NB4 (cell line): Measurements from ENCODE around the gene AIG1.

Experiments used
- DNase-seq: peaks from one replicate; pipeline ENCODE4 v3.0.0; 2010; ENCODE audit warnings: low read depth
- H3K4me3 ChIP-seq: one replicate; pipeline ENCODE4 v1.5.1; 2011; ENCODE audit warnings: mild to moderate bottlenecking, low read depth, low read length, moderate library complexity
- MYC ChIP-seq: IDR thresholded peaks from 2 replicates; pipeline ENCODE4 v1.6.1; 2011; ENCODE audit warnings: low read depth, low read length
- POLR2A ChIP-seq: IDR thresholded peaks from 2 replicates; pipeline ENCODE4 v1.6.1; 2011; ENCODE audit warnings: mild to moderate bottlenecking; ENCODE audit not compliant: insufficient read length; ENCODE audit errors: extremely low read depth
- TF ChIP-seq, protein P1 (sequence below): IDR thresholded peaks from one replicate; pipeline ENCODE4 v1.5.1; 2012; ENCODE audit warnings: low read depth, low read length
- TF ChIP-seq, protein P2 (sequence below): IDR thresholded peaks from 2 replicates; pipeline ENCODE4 v1.6.1; 2011; ENCODE audit warnings: low read depth, low read length

Gene AIG1

DNA sequence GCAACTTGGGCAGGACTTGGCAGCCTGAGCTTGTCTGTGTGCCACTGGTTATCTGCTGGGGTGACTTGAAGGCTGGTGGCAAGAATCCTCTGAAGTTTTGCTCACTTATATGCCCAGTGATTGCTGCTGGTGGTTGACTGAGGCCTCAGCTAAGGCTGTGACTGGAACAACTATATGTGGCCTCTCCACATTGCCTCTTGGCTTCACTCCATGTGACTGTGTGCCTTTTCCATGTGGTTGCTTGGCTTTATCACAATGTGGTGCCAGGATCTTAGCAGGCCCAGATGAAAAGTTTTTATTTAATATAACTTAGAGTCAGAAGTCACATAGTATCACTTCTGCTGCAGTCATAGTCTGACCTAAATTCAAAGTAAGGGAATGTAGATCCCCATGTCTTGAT, 285.3 kb downstream of the AIG1 start:
- no peak for DNase-seq
- H3K4me3 ChIP-seq, result no peak overlapping the region
- TF ChIP-seq, protein P1, sequence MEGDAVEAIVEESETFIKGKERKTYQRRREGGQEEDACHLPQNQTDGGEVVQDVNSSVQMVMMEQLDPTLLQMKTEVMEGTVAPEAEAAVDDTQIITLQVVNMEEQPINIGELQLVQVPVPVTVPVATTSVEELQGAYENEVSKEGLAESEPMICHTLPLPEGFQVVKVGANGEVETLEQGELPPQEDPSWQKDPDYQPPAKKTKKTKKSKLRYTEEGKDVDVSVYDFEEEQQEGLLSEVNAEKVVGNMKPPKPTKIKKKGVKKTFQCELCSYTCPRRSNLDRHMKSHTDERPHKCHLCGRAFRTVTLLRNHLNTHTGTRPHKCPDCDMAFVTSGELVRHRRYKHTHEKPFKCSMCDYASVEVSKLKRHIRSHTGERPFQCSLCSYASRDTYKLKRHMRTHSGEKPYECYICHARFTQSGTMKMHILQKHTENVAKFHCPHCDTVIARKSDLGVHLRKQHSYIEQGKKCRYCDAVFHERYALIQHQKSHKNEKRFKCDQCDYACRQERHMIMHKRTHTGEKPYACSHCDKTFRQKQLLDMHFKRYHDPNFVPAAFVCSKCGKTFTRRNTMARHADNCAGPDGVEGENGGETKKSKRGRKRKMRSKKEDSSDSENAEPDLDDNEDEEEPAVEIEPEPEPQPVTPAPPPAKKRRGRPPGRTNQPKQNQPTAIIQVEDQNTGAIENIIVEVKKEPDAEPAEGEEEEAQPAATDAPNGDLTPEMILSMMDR, result no peak
- TF ChIP-seq MYC (no peak), POLR2A (no peak)
- TF ChIP-seq, protein P2, sequence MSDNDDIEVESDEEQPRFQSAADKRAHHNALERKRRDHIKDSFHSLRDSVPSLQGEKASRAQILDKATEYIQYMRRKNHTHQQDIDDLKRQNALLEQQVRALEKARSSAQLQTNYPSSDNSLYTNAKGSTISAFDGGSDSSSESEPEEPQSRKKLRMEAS, result no peak

DNA sequence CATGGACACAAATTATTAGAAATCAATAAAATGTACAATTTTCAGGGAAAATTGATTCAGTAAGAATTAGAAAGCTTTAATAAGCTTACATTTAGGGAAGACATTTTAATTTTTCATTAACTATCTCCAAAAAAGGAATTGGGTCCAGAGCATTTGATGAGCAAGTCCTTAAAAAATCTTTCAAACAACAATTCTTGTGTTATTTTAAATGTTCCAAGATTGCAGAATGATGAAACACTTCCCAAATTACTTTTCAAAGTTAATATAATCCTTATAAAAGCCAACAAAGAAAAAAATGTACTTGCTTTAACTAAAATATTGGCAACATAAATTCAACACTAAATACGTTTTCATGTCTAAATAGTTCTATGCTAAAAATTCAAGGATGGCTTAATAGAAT, 287.8 kb downstream of the AIG1 start:
- TF ChIP-seq, protein P1, result no peak
- TF ChIP-seq POLR2A (no peak), MYC (no peak)
- TF ChIP-seq, protein P2, result no peak
- no peak for DNase-seq
- no peak overlapping the region for H3K4me3 ChIP-seq

DNA sequence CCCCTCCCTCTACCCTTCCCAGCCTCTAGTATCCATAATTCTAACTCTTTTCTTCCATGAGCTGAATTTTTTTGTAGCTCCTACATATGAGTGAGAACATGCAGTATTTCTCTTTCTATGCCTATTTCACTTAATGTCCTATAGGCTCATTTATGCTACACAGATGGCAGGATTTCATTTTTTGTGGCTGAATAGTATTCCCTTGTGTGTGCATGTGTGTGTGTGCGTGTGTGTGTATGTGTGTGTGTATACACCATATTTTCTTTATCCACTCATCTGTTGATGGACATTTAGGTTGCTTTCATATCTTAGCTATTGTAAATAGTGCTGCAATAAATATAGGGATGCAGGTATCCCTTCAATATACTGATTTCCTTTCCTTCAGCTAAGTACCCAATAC, 288.8 kb downstream of the AIG1 start:
- H3K4me3 ChIP-seq, result no peak overlapping the region
- DNase-seq, result no peak
- TF ChIP-seq, protein P2, result no peak
- TF ChIP-seq, protein P1, result no peak
- no peak for TF ChIP-seq MYC
- no peak for TF ChIP-seq POLR2A

DNA sequence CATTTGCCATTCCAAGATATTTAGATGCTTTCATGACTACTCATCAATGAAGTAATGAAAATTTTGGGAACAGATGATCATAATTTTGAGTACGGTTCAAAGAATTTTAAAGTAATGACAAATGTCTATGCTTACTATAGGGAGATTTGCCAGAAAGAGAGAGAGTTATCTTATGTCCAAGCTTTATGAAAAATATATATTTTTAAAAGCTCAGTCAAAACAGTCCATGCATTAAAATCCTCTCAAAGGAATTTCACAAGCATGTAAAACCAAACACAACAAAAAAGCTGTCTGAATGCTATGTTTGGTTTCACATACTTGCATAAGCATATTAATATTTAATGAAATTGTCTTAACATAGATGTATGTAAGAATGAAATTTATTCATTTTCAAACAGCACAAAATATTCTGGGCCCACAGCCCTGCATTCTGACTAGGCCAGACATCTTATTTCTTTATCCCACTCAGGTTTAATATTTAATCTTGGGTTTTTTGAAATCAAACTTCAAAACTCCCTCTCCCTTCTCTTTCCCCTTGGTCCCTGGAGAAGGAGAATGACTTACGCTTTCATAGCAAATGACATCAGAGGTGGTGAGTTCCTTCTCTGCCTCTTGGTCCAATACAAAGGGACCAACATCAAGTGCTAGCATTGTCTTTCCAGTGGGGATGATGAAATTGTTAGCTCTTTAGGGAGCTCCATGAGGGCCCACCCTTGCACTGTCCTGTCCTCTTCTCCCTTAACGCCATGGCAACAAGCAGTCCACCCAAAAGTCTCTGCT, 295.6 kb downstream of the AIG1 start:
- DNase-seq, result no peak
- TF ChIP-seq, protein P1, result no peak
- TF ChIP-seq MYC (no peak), POLR2A (no peak)
- TF ChIP-seq, protein P2, result no peak
- no peak overlapping the region for H3K4me3 ChIP-seq

DNA sequence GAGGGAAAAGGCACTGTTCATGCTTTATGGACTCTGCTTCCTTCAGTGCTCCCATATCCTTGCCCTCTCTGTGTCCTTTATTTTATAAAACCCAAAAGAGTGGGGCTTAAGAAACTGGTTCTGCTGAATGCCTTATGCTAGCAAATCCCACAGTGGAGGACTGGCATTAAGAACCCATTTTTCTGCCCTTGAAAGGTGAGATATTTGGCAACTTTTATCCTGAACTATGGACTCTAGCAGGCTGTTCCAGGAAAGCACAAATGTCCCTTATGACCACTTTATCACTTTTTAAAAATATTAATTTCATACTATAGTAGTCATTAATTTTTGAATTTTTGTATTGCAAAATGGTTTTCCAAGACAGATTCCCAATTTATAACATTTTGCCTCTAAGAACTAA, 296.5 kb downstream of the AIG1 start:
- no peak for DNase-seq
- TF ChIP-seq, protein P1, result no peak
- TF ChIP-seq, protein P2, result no peak
- no peak overlapping the region for H3K4me3 ChIP-seq
